ENCODE results near the gene MRPL34.

- TF ChIP-seq CTCF (IDR thresholded peaks at IDR 0.05; ENCODE audit: insufficient read depth, low read depth, low read length), result no peak
- TF ChIP-seq EZH2 (IDR thresholded peaks at IDR 0.05; ENCODE audit: insufficient read depth, low read length), result no peak
Observed at GRCh38 chr19:17347877-17348276, 42.2 kb downstream of the MRPL34 start.
